BLaER1 treated with 17β-estradiol and CSF1 and Interleukin-3, amounts not matched to agents 10 nM and 100 nM (cell line): Measurements from ENCODE around the gene AATF.

Source experiments
- H3K27ac ChIP-seq, 11 experiments: shearing (Covaris generic); formaldehyde crosslinking; 2 replicates each; pipeline ENCODE4 v1.8.1; 2022
- H3K27me3 ChIP-seq, 11 experiments: shearing (Covaris generic); formaldehyde crosslinking; 2 replicates each; pipeline ENCODE4 v1.8.1; 2022
- H3K36me3 ChIP-seq, 11 experiments: shearing (Covaris generic); formaldehyde crosslinking; 2 replicates each; pipeline ENCODE4 v1.8.1; 2022
- H3K4me1 ChIP-seq, 10 experiments: shearing (Covaris generic); formaldehyde crosslinking; 2 replicates each; pipeline ENCODE4 v1.8.1; 2022
- H3K4me2 ChIP-seq, 11 experiments: shearing (Covaris generic); formaldehyde crosslinking; 2 replicates each; pipeline ENCODE4 v1.8.1; 2022
- H3K4me3 ChIP-seq, 10 experiments: shearing (Covaris generic); formaldehyde crosslinking; 2 replicates each; pipeline ENCODE4 v1.8.1; 2022
- H3K9ac ChIP-seq, 11 experiments: shearing (Covaris generic); formaldehyde crosslinking; 2 replicates each; pipeline ENCODE4 v1.8.1; 2022
- H3K9me3 ChIP-seq, 11 experiments: shearing (Covaris generic); formaldehyde crosslinking; replicated peaks in 1 of 11; 2 replicates each; pipeline ENCODE4 v1.8.1; 2022
- H4K20me1 ChIP-seq, 11 experiments: shearing (Covaris generic); formaldehyde crosslinking; 2 replicates each; pipeline ENCODE4 v1.8.1; 2022
- Cebpa-rat ChIP-seq, 11 experiments: shearing (Covaris generic); IDR thresholded peaks; 2 replicates each; pipeline ENCODE4 v1.8.1; 2022

The AATF gene

DNA sequence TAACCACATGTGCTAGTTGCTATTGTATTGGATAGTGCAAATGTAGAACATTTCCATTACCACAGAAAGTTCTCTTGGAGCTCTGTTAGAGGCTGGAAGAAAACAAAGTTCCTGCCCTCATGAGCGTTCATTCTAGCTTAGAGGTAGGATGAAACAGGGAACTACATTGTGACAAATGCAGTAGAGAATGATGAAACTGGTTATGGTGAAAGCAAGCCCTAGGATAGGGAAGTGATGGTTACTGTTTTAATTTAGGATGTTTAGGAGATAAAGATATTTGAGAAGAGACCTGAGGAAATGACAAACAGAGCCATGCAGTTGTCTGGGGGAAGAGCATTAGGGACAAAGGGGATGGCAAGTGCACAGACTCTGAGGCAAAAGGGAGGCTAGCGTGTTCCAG is 50.7 kb downstream of the AATF start:
- peak overlapping the region in 2 of 11 experiments; percentile 4 to 17; a peak in 1 of 22 replicates for H3K9ac ChIP-seq
- H3K4me2 ChIP-seq = peak overlapping the region; percentile 6 to 44 (median 28); a peak in 17 of 22 replicates
- peak overlapping the region in 6 of 11 experiments; percentile 6 to 67 (median 36); a peak in 8 of 22 replicates for H3K27ac ChIP-seq
- H3K36me3 ChIP-seq = peaks cover 82 to 99% (median 93%) of the 10 kb centered on the region in 11 experiments
- H3K9me3 ChIP-seq = peaks cover 37 to 76% (median 69%) of the 10 kb centered on the region in 11 experiments
- peaks cover 8 to 14% (median 10%) of the 10 kb centered on the region in 10 experiments; a peak in 18 of 20 replicates for H3K4me1 ChIP-seq
- TF ChIP-seq Cebpa-rat (IDR thresholded peaks at IDR 0.05) = no peak
- peaks cover 0 to 5% (median 0%) of the 10 kb centered on the region in 11 experiments; a peak in 2 of 22 replicates for H4K20me1 ChIP-seq
- no peak overlapping the region for H3K4me3 ChIP-seq
- H3K27me3 ChIP-seq = no peaks in the 10 kb centered on the region

DNA sequence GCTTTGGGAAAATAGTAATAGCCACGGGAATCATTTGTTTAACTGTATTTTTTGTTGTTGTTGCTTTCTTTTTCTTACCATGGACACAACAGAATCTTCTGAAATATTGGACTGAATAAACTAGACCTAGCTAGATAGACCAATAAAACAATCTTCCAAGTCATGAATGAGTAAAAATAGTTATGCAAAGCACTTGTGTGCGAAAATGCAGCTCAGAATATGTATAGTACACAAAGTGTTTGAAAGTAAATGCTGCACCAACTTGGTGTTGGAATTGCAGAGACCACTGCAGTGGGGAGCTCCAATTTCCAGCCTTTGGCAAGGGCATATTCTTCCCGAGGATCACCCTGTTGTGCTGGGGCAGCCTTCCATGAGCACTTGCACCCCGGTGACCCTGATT is 68.0 kb downstream of the AATF start:
- peaks cover 21 to 75% (median 48%) of the 10 kb centered on the region in 11 experiments; a peak in 20 of 22 replicates for H4K20me1 ChIP-seq
- H3K36me3 ChIP-seq = peaks cover 46 to 94% (median 71%) of the 10 kb centered on the region in 11 experiments
- H3K27ac ChIP-seq = no peak overlapping the region
- no peak overlapping the region for H3K4me2 ChIP-seq
- H3K27me3 ChIP-seq = no peaks in the 10 kb centered on the region
- no peak overlapping the region for H3K4me3 ChIP-seq
- no peaks in the 10 kb centered on the region; a peak in 1 of 20 replicates for H3K4me1 ChIP-seq
- H3K9me3 ChIP-seq = no peaks in the 10 kb centered on the region
- no peak for TF ChIP-seq Cebpa-rat (IDR thresholded peaks at IDR 0.05)
- no peak overlapping the region for H3K9ac ChIP-seq

DNA sequence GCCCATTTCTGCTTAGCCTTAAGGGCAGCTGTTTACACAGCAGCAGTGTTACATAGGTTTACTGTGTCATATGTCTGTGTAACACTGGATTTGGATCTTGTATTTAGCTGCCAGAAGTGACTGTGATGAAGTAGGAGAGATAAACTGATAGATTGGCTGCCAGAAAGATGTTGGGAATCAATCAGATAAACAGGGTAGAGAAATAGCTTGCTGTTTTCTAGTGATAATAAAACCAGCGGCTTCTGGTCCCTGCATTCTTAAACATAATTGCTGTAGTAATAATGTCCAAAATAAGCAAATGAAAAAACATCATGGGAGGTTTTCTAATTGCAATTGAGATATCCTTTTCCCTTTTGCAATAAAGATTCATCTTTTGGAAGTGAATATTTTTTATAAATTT is 68.7 kb downstream of the AATF start:
- TF ChIP-seq Cebpa-rat (IDR thresholded peaks at IDR 0.05) = no peak
- no peak overlapping the region for H3K4me3 ChIP-seq
- no peaks in the 10 kb centered on the region for H3K9me3 ChIP-seq
- H3K4me2 ChIP-seq = no peak overlapping the region
- H3K27ac ChIP-seq = no peak overlapping the region
- peaks cover 47 to 94% (median 72%) of the 10 kb centered on the region in 11 experiments for H3K36me3 ChIP-seq
- no peaks in the 10 kb centered on the region for H3K27me3 ChIP-seq
- peaks cover 21 to 69% (median 46%) of the 10 kb centered on the region in 11 experiments; a peak in 21 of 22 replicates for H4K20me1 ChIP-seq
- no peaks in the 10 kb centered on the region for H3K4me1 ChIP-seq
- H3K9ac ChIP-seq = no peak overlapping the region

DNA sequence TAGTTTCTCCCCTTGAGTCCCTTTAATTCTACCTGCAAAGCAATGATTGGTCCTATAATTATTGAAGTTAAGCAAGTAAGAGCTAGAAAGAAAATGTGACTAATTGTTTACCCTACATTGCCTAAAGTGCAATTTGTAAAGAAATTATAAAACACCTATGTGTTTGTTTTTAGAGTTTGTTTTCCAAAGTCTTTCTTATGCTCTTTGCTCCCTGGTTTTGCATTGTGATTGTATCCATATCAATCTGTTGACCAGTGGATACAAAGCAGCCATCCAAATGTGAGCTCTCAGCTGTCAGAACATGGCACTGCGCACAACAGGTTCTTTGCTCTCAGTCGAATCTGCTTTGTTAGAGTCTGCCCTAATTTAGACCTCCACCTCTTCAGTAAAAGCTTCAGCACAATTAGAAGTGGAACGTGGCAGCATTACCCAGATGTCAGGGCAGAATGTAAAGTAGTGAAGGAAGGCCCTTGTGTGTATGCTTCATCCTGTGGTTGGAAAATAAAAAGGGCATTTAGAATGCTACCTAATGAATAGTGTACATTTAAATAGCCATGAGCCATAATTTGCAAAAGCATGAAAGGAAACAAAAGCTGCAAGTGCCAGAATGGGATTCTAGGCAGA is 70.5 kb downstream of the AATF start:
- Histone ChIP-seq H3K4me3 (no peak overlapping the region), H3K27ac (no peak overlapping the region), H3K27me3 (no peaks in the 10 kb centered on the region), H4K20me1 (peaks cover 8 to 52% (median 36%) of the 10 kb centered on the region in 11 experiments; a peak in 21 of 22 replicates), H3K9ac (no peak overlapping the region), H3K9me3 (no peaks in the 10 kb centered on the region), H3K4me1 (peaks cover 0 to 8% (median 5%) of the 10 kb centered on the region in 10 experiments; a peak in 4 of 20 replicates), H3K36me3 (peaks cover 62 to 92% (median 74%) of the 10 kb centered on the region in 11 experiments), H3K4me2 (no peak overlapping the region)
- no peak for TF ChIP-seq Cebpa-rat (IDR thresholded peaks at IDR 0.05)

DNA sequence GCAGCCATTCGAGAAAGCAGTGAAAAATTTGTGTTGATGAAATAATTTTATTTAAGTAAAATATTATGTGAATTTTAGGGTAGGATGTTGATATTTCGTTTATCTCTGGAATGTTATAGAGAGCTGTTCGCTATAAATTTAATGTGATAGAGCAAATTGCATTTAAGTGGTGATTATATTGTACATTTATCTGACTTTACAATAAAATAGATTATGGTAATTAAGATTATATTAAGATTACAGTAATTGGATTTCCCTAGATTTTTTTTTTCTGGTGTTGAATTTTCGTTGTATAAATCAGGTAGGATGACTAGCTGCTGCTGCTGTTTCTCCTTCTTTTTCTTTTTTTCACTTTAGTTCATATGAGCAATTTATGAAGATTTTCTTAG is 71.0 kb downstream of the AATF start:
- peaks cover 67 to 94% (median 79%) of the 10 kb centered on the region in 11 experiments for H3K36me3 ChIP-seq

DNA sequence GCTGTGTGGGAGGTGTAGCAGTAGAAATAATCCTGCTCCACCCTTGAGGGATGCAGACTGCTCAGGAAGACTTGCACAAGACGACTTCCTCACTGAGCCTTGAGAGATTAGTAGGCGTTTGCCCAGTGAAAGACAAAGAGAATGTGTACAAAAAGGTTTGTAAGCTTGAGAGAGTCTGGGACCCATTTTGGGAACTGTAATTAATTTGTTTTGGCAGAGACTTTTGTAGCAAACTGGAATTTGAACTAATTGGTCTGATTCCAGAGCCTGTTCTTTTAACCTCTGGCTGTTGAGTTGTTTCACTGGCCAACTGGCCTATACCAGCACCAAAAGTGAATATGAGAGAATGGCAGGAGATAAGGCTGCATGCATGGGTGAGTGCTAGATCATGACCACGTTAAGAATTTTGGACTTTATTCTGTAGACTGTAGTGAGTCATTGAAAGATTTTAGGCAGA is 75.5 kb downstream of the AATF start:
- H3K27ac ChIP-seq = peak overlapping the region in 2 of 11 experiments; percentile 26 to 32; a peak in 2 of 22 replicates
- no peaks in the 10 kb centered on the region for H3K27me3 ChIP-seq

More for the DNA sequence above, 71.0 kb downstream of the AATF start:
- peaks cover 0 to 9% (median 5%) of the 10 kb centered on the region in 10 experiments; a peak in 4 of 20 replicates for H3K4me1 ChIP-seq
- H3K9ac ChIP-seq = no peak overlapping the region
- H4K20me1 ChIP-seq = peaks cover 7 to 47% (median 32%) of the 10 kb centered on the region in 11 experiments; a peak in 21 of 22 replicates
- no peak for TF ChIP-seq Cebpa-rat (IDR thresholded peaks at IDR 0.05)
- no peaks in the 10 kb centered on the region for H3K9me3 ChIP-seq
- H3K27ac ChIP-seq = no peak overlapping the region
- no peak overlapping the region for H3K4me3 ChIP-seq
- H3K4me2 ChIP-seq = no peak overlapping the region
- H3K27me3 ChIP-seq = no peaks in the 10 kb centered on the region

DNA sequence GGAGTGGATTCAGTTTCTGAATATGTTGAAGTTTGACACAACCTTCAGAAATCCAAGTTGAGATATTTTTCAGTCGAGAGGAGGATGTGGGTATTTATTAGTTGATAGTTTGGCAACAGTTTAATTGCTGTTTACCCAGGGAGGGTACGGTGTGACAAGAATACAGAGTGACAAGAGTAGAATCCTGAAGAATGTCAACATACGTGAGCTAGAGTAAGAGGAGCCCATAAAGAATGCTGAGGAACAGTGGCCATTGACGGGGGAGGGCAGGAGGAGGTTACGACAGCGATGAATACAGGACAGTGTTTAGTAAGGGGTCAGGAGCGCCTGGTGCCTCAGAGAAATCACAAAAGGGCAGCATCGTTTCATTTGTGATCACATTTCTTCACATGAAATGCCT is 76.5 kb downstream of the AATF start:
- Histone ChIP-seq H3K4me3 (no peak overlapping the region), H3K27ac (no peak overlapping the region), H3K4me2 (no peak overlapping the region), H3K4me1 (peaks cover 0 to 9% (median 5%) of the 10 kb centered on the region in 10 experiments; a peak in 4 of 20 replicates), H3K9me3 (no peaks in the 10 kb centered on the region), H4K20me1 (peaks cover 0 to 16% (median 0%) of the 10 kb centered on the region in 11 experiments; a peak in 5 of 22 replicates), H3K27me3 (no peaks in the 10 kb centered on the region), H3K9ac (no peak overlapping the region), H3K36me3 (peaks cover 52 to 95% (median 76%) of the 10 kb centered on the region in 11 experiments)
- TF ChIP-seq Cebpa-rat (IDR thresholded peaks at IDR 0.05) = no peak

More for the DNA sequence above, 75.5 kb downstream of the AATF start:
- H3K36me3 ChIP-seq = peaks cover 56 to 96% (median 76%) of the 10 kb centered on the region in 11 experiments
- H3K9me3 ChIP-seq = no peaks in the 10 kb centered on the region
- H4K20me1 ChIP-seq = peaks cover 0 to 20% (median under 1%) of the 10 kb centered on the region in 11 experiments; a peak in 6 of 22 replicates
- H3K9ac ChIP-seq = no peak overlapping the region; a peak in 1 of 22 replicates
- TF ChIP-seq Cebpa-rat (IDR thresholded peaks at IDR 0.05) = no peak
- H3K4me2 ChIP-seq = peak overlapping the region in 5 of 11 experiments; percentile 4 to 25 (median 10); a peak in 6 of 22 replicates
- H3K4me1 ChIP-seq = peaks cover 0 to 9% (median 5%) of the 10 kb centered on the region in 10 experiments; a peak in 4 of 20 replicates
- H3K4me3 ChIP-seq = no peak overlapping the region

DNA sequence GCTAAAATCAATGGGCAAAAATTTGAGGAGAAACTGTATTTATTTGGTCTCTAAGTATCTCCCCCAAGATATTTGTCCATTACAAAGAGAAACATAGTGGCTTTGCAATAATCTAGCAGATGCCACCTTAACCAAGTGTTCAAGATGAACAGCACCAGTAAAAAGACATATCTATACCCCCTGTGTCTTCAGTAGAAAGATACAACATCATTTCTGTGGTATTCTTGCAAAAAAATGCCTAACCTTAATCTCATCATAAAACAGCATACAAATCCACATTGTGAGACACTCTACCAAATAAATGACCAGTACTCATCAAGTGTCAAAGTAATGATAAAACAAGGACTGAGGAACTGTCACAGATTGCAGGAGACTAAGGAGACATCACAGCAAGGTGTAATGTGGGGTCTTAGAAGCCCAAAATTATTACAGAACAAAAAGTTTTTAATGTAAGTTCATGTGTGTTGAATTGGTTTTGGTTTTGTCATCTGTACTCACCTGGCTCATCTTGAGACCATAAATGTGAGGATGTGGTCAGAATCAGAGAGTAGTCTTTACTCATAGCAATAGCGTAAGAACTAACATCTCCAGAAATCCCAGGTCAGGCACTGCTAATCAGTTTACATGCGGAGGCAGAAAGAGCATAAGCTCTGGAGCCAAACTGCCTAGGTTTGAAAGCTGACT is 77.2 kb downstream of the AATF start:
- H3K36me3 ChIP-seq = peaks cover 51 to 95% (median 75%) of the 10 kb centered on the region in 11 experiments
- no peaks in the 10 kb centered on the region for H3K9me3 ChIP-seq
- H3K4me2 ChIP-seq = no peak overlapping the region
- H3K27me3 ChIP-seq = no peaks in the 10 kb centered on the region
- no peak for TF ChIP-seq Cebpa-rat (IDR thresholded peaks at IDR 0.05)
- peaks cover 0 to 9% (median 5%) of the 10 kb centered on the region in 10 experiments; a peak in 4 of 20 replicates for H3K4me1 ChIP-seq
- H3K9ac ChIP-seq = no peak overlapping the region
- no peak overlapping the region for H3K4me3 ChIP-seq
- no peak overlapping the region for H3K27ac ChIP-seq
- H4K20me1 ChIP-seq = peaks cover 0 to 16% (median 0%) of the 10 kb centered on the region in 11 experiments; a peak in 5 of 22 replicates

DNA sequence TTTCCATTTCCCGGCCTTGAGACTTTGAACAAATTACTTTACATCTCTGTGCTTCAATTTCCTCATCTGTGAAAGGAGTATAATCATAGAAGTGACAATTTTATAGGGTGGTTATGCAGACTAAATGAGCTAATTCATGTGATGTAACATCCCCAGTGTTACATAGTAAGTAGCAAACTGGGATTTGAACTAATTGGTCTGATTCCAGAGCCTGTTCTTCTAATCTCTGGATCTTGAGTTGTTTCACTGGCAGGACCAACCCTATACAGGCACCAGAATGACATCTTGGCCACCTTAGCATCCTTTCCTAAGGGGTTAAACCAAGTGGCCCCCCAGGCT is 77.7 kb downstream of the AATF start:
- H4K20me1 ChIP-seq = peaks cover 0 to 16% (median 0%) of the 10 kb centered on the region in 11 experiments; a peak in 5 of 22 replicates
- no peak for TF ChIP-seq Cebpa-rat (IDR thresholded peaks at IDR 0.05)
- no peaks in the 10 kb centered on the region for H3K9me3 ChIP-seq
- H3K9ac ChIP-seq = no peak overlapping the region
- H3K27me3 ChIP-seq = no peaks in the 10 kb centered on the region
- H3K4me2 ChIP-seq = no peak overlapping the region
- peaks cover 0 to 9% (median 5%) of the 10 kb centered on the region in 10 experiments; a peak in 4 of 20 replicates for H3K4me1 ChIP-seq
- H3K27ac ChIP-seq = no peak overlapping the region
- H3K36me3 ChIP-seq = peaks cover 53 to 95% (median 76%) of the 10 kb centered on the region in 11 experiments
- no peak overlapping the region for H3K4me3 ChIP-seq
